Stomach (tissue), 9 donors: ENCODE results near the gene CHPF. TPM values are rescaled to one million over a fixed set of nuclear protein-coding genes. Genes with fewer than 3 reads are reported as not detected.

Source experiments
- DNase-seq, 2 donors: peaks; one replicate each; pipeline versions ENCODE4 v3.0.0 to v3.0.0-alpha.2; 2013 to 2019
- H3K27ac ChIP-seq, 5 donors: fragments of 200-600 bp in 4 of 5; sonication (generic) in 4 of 5; one replicate each; pipeline ENCODE4 v1.5.1; 2013 to 2019; ENCODE audit warnings: mild to moderate bottlenecking in 1 of 5, moderate library complexity in 1 of 5
- H3K27me3 ChIP-seq, 3 donors: fragments of 200-600 bp; sonication (generic); one replicate each; pipeline ENCODE4 v1.5.1; 2017 to 2019; ENCODE audit warnings: mixed run types in 1 of 3
- H3K36me3 ChIP-seq, 4 donors: fragments of 200-600 bp; sonication (generic); 1 replicate in 3 of 4; 2 replicates in 1 of 4; pipeline ENCODE4 v1.5.1; 2016 to 2019
- H3K4me1 ChIP-seq, 4 donors: fragments of 200-600 bp; sonication (generic); one replicate each; pipeline ENCODE4 v1.5.1; 2016 to 2019
- H3K4me3 ChIP-seq, 4 donors: fragments of 200-600 bp; sonication (generic) in 3 of 4; one replicate each; pipeline ENCODE4 v1.5.1; 2016 to 2019; ENCODE audit warnings: mild to moderate bottlenecking in 1 of 4
- H3K9me3 ChIP-seq, 4 donors: fragments of 200-600 bp; sonication (generic); one replicate each; pipeline ENCODE4 v1.5.1; 2016 to 2019
- CTCF ChIP-seq, 7 experiments: fragments of 450-650 bp in 4 of 7; fragments of 200-600 bp in 3 of 7; sonication (generic) in 3 of 7; IDR thresholded peaks; one replicate each; pipeline ENCODE4 v1.5.1; 2016 to 2019; ENCODE audit warnings: antibody characterized with exemption in 7 of 7, control low read depth in 2 of 7, mild to moderate bottlenecking in 1 of 7
- EP300 ChIP-seq: sonication (generic); formaldehyde crosslinking; IDR thresholded peaks from one replicate; pipeline ENCODE4 v1.6.1; 2017; ENCODE audit warnings: antibody characterized with exemption
- POLR2A ChIP-seq, 4 donors: fragments of 450-650 bp; IDR thresholded peaks; one replicate each; pipeline ENCODE4 v1.6.1; 2016; ENCODE audit warnings: antibody characterized with exemption in 4 of 4, control low read depth in 2 of 4, mild to moderate bottlenecking in 1 of 4, moderate library complexity in 1 of 4
- POLR2AphosphoS5 ChIP-seq, 3 donors: sonication (generic); formaldehyde crosslinking; IDR thresholded peaks; one replicate each; pipeline ENCODE4 v1.6.1; 2016; ENCODE audit warnings: antibody characterized with exemption in 3 of 3
- WGBS, 5 donors: extraction: QIAGEN DNeasy Blood & Tissue Kit in 3 of 5; methylation state at CpG; one replicate each; pipeline versions ENCODE4 v1.1.5 to v1.1.7; 2013 to 2018; 5-methylcytosine and 5-hydroxymethylcytosine counted together
- intact Hi-C: fragments of 100-400 bp; cut with DNase I; formaldehyde crosslinking; loops from one replicate; pipeline ENCODE4 v1.15.1; 2023; ENCODE audit warnings: low total_unique reads
- polyA plus RNA-seq, 3 donors: library from polyadenylated mRNA; stranded (reverse); fragments of 200-250 nt; gene quantifications; one replicate each; pipeline ENCODE4 v1.2.3, GENCODE V29; 2013
- total RNA-seq, 5 donors: library from RNA; depleted of rRNA; stranded (reverse); fragments of >200 nt; gene quantifications; one replicate each; pipeline versions ENCODE4 v1.1.0 to v1.2.3, GENCODE V29; 2014 to 2016
- donor health status: healthy with polysubstance abuse.
- donor health status: Bipolar disorder and iron deficiency.
- donor health status: healthy.

Gene CHPF
- total and polyA plus RNA-seq, 8 donors, result 10.8 to 119 (median 45.7) TPM

DNA sequence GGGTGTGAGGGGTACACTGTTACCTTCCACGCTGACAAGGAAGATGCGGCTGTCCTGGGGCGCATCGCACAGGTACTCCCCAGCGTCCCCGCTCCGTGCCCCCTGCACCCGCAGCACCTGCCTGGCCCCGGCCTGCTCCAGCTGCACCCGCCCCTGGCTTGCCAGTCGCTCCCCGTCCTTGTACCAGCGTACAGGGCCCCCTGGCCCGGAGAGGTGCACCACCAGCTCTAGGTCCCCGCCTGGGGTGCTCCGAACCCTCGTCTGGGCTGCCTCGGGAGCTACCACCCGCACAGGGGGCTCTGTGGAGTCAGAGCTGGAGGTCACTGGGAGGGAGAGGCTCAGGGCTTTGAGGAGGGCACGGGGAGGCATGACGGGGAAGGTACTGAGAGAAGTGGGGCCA, 13.7 kb upstream of the CHPF start:
- Histone ChIP-seq H3K36me3 (peaks cover 0 to 30% (median 3%) of the 10 kb centered on the region in 4 donors), H3K27ac (no peak overlapping the region), H3K27me3 (peaks cover 0 to 20% (median 11%) of the 10 kb centered on the region in 3 donors), H3K9me3 (no peaks in the 10 kb centered on the region), H3K4me3 (no peak overlapping the region), H3K4me1 (peaks cover 7 to 21% (median 12%) of the 10 kb centered on the region in 4 donors)
- intact Hi-C loops, result no loop called here
- 86 to 95% (median 92%) methylated on average over 18 to 21 of the region's 21 CpGs for WGBS, 5 donors
- no peak for TF ChIP-seq EP300
- no peak for DNase-seq

- TF ChIP-seq CTCF (IDR thresholded peaks at IDR 0.05) (no peak), POLR2AphosphoS5 (IDR thresholded peaks at IDR 0.05) (no peak), POLR2A (IDR thresholded peaks at IDR 0.05) (no peak), EP300 (no peak)
- Histone ChIP-seq H3K27ac (no peak overlapping the region), H3K27me3 (peaks cover 0 to 29% (median 19%) of the 10 kb centered on the region in 3 donors), H3K36me3 (peaks cover 0 to 23% (median 3%) of the 10 kb centered on the region in 4 donors), H3K4me3 (no peak overlapping the region), H3K4me1 (peaks cover 15 to 30% (median 21%) of the 10 kb centered on the region in 4 donors), H3K9me3 (no peaks in the 10 kb centered on the region)
- intact Hi-C loops, result no loop called here
- WGBS, 5 donors, result 92 to 95% (median 92%) methylated on average over 14 to 19 of the region's 19 CpGs
- DNase-seq, result no peak
Measured at GRCh38 chr2:219556413-219556812, 12.8 kb upstream of the CHPF start.

DNA sequence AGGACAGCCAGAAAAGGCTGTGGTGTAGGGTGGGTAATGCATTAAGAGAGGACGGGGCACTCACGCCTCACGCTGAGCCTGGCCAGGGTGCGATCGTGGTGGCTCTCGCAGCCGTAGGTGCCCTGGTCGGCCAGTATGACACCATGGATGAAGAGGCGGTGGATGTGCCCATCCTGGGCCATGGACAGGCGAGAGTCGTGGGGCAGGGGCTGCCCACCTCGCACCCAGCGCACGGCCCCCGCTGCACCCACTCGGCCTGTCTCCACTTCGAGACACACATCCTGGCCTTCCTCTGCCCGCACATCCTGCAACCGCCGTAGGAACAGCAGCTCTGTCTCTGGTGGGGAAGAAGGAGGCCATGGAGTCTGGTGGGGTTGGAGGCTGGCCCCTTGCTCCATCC, 12.3 kb upstream of the CHPF start:
- DNase-seq, result no peak
- Histone ChIP-seq H3K27ac (no peak overlapping the region), H3K9me3 (no peaks in the 10 kb centered on the region), H3K27me3 (peaks cover 0 to 34% (median 23%) of the 10 kb centered on the region in 3 donors), H3K36me3 (peaks cover 0 to 23% (median 3%) of the 10 kb centered on the region in 4 donors), H3K4me1 (peaks cover 15 to 35% (median 23%) of the 10 kb centered on the region in 4 donors), H3K4me3 (no peak overlapping the region)
- TF ChIP-seq CTCF (IDR thresholded peaks at IDR 0.05), result no peak
- TF ChIP-seq EP300, result no peak
- no peak for TF ChIP-seq POLR2A (IDR thresholded peaks at IDR 0.05)
- no peak for TF ChIP-seq POLR2AphosphoS5 (IDR thresholded peaks at IDR 0.05)
- 93 to 96% (median 95%) methylated on average over 20 of the region's 20 CpGs for WGBS, 5 donors
- intact Hi-C loops, result no loop called here

- 90 to 95% (median 94%) methylated on average over 5 to 15 of the region's 15 CpGs for WGBS, 5 donors
- peaks cover 0 to 42% (median 27%) of the 10 kb centered on the region in 3 donors for H3K27me3 ChIP-seq
- intact Hi-C loops, result no loop called here
- no peak overlapping the region for H3K27ac ChIP-seq
- no peaks in the 10 kb centered on the region for H3K9me3 ChIP-seq
- TF ChIP-seq POLR2A (IDR thresholded peaks at IDR 0.05) (no peak), POLR2AphosphoS5 (IDR thresholded peaks at IDR 0.05) (no peak), EP300 (no peak), CTCF (IDR thresholded peaks at IDR 0.05) (no peak)
- peaks cover 15 to 28% (median 23%) of the 10 kb centered on the region in 4 donors for H3K4me1 ChIP-seq
- peaks cover 0 to 29% (median 5%) of the 10 kb centered on the region in 4 donors for H3K36me3 ChIP-seq
- no peak overlapping the region for H3K4me3 ChIP-seq
- no peak for DNase-seq
Measured at GRCh38 chr2:219554350-219554749, 10.7 kb upstream of the CHPF start.

DNA sequence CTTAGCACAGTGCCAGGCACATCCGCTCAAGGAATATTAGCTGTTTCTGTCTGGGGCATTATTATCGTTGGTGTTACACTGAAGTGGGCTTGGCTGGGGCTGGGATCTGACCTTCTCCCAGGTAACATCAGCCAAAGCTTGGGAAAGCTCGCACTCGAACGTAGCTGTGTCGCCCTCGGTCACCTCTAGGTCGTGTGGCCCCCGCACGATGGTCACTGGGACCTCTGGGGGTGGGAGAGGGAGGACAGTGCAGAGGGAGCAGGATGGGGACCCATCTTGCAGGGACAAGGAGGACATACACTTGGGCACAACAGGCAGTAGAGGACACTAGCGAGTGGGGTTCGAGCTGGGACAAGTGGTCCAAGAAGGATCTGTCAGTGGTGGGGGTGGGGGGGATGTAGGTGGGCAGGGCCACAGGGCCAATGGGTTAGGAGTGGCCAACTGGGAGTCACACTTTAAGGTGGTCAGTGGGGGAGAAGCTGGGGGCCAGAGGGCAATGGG, 9.9 kb upstream of the CHPF start:
- H3K4me1 ChIP-seq, result peaks cover 15 to 28% (median 23%) of the 10 kb centered on the region in 4 donors
- no peak for DNase-seq
- H3K9me3 ChIP-seq, result no peaks in the 10 kb centered on the region
- 72 to 84% (median 78%) methylated on average over 12 of the region's 12 CpGs for WGBS, 5 donors
- TF ChIP-seq CTCF (IDR thresholded peaks at IDR 0.05) (no peak), POLR2AphosphoS5 (IDR thresholded peaks at IDR 0.05) (no peak), EP300 (no peak), POLR2A (IDR thresholded peaks at IDR 0.05) (no peak)
- H3K4me3 ChIP-seq, result no peak overlapping the region
- H3K27ac ChIP-seq, result no peak overlapping the region
- peaks cover 0 to 35% (median 5%) of the 10 kb centered on the region in 4 donors for H3K36me3 ChIP-seq
- intact Hi-C loops, result no loop called here
- H3K27me3 ChIP-seq, result peaks cover 0 to 42% (median 27%) of the 10 kb centered on the region in 3 donors
